SK-N-MC (cell line): ENCODE measurements around the gene TNIK.

Experiments
- DNase-seq: peaks from one replicate; pipeline ENCODE4 v3.0.0-alpha.2; 2011; ENCODE audit warnings: low read depth, low spot score
- H3K27ac ChIP-seq: fragments of 200-600 bp; sonication (generic); 2 replicates; pipeline ENCODE4 v1.5.1; 2016; ENCODE audit warnings: mixed run types
- H3K36me3 ChIP-seq: fragments of 200-600 bp; sonication (generic); 2 replicates; pipeline ENCODE4 v1.6.1; 2017; ENCODE audit warnings: antibody characterized with exemption, low read length, mixed read lengths; ENCODE audit not compliant: insufficient read depth
- H3K4me3 ChIP-seq: fragments of 200-600 bp; sonication (generic); 2 replicates; pipeline ENCODE4 v1.5.1; 2016
- H3K9ac ChIP-seq: fragments of 200-600 bp; sonication (generic); 2 replicates; pipeline ENCODE4 v1.8.0; 2017; ENCODE audit warnings: mixed run types, mixed read lengths; ENCODE audit not compliant: insufficient read length
- H3K9me3 ChIP-seq: fragments of 200-600 bp; sonication (generic); 2 replicates; pipeline ENCODE4 v1.6.1; 2017; ENCODE audit warnings: low read depth, mild to moderate bottlenecking, antibody characterized with exemption, low read length, moderate library complexity, mixed read lengths
- EZH2 ChIP-seq: fragments of 200-600 bp; sonication (generic); IDR thresholded peaks from one replicate; pipeline ENCODE4 v1.6.1; 2017; ENCODE audit warnings: antibody characterized with exemption
- FOXP2 ChIP-seq: optimal IDR thresholded peaks from 2 replicates; pipeline ENCODE3; 2011; ENCODE audit warnings: mild to moderate bottlenecking, moderate library complexity; ENCODE audit not compliant: insufficient read depth; ENCODE audit errors: extremely low read length, control extremely low read depth
- POLR2AphosphoS5 ChIP-seq: IDR thresholded peaks from 2 replicates; pipeline ENCODE4 v1.6.1; 2012; ENCODE audit warnings: mild to moderate bottlenecking, low read depth, low read length, borderline replicate concordance

Gene TNIK

GRCh38 chr3:171415070-171415469, 45.1 kb downstream of the TNIK start:
- Histone ChIP-seq H3K4me3 (no peak overlapping the region), H3K36me3 (no peaks in the 10 kb centered on the region), H3K9ac (no peak overlapping the region), H3K27ac (no peak overlapping the region), H3K9me3 (no peaks in the 10 kb centered on the region)
- no peak for DNase-seq
- TF ChIP-seq FOXP2, result no peak
- no peak for TF ChIP-seq EZH2
- TF ChIP-seq POLR2AphosphoS5, result no peak

- TF ChIP-seq EZH2, result no peak
- no peak for TF ChIP-seq POLR2AphosphoS5
- TF ChIP-seq FOXP2, result no peak
These were observed 47.7 kb downstream of the TNIK start for GRCh38 chr3:171412473-171412872.

GRCh38 chr3:171412054-171412453, 48.2 kb downstream of the TNIK start:
- H3K27ac ChIP-seq, result no peak overlapping the region
- TF ChIP-seq POLR2AphosphoS5 (no peak), EZH2 (no peak), FOXP2 (no peak)
- DNase-seq, result no peak
- H3K4me3 ChIP-seq, result no peak overlapping the region
- no peaks in the 10 kb centered on the region for H3K36me3 ChIP-seq
- no peaks in the 10 kb centered on the region for H3K9me3 ChIP-seq
- no peak overlapping the region for H3K9ac ChIP-seq

More at GRCh38 chr3:171412473-171412872, 47.7 kb downstream of the TNIK start:
- no peak for DNase-seq
- H3K9me3 ChIP-seq, result no peaks in the 10 kb centered on the region
- H3K9ac ChIP-seq, result no peak overlapping the region
- no peak overlapping the region for H3K27ac ChIP-seq
- H3K36me3 ChIP-seq, result no peaks in the 10 kb centered on the region
- H3K4me3 ChIP-seq, result no peak overlapping the region

GRCh38 chr3:171410186-171410585, 50.0 kb downstream of the TNIK start:
- Histone ChIP-seq H3K36me3 (no peaks in the 10 kb centered on the region), H3K9me3 (no peaks in the 10 kb centered on the region), H3K27ac (no peak overlapping the region), H3K9ac (no peak overlapping the region), H3K4me3 (no peak overlapping the region)
- no peak for DNase-seq
- TF ChIP-seq POLR2AphosphoS5 (no peak), EZH2 (no peak), FOXP2 (no peak)

GRCh38 chr3:171407759-171408158, 52.4 kb downstream of the TNIK start:
- Histone ChIP-seq H3K27ac (no peak overlapping the region), H3K4me3 (no peak overlapping the region), H3K9me3 (no peaks in the 10 kb centered on the region), H3K9ac (no peak overlapping the region), H3K36me3 (no peaks in the 10 kb centered on the region)
- TF ChIP-seq POLR2AphosphoS5, result no peak
- TF ChIP-seq FOXP2, result no peak
- TF ChIP-seq EZH2, result no peak
- DNase-seq, result no peak

GRCh38 chr3:171404376-171404967, 55.7 kb downstream of the TNIK start:
- H3K9me3 ChIP-seq, result no peaks in the 10 kb centered on the region
- no peak overlapping the region for H3K9ac ChIP-seq
- H3K36me3 ChIP-seq, result no peaks in the 10 kb centered on the region
- no peak for DNase-seq
- no peak for TF ChIP-seq EZH2
- TF ChIP-seq POLR2AphosphoS5, result no peak
- no peak for TF ChIP-seq FOXP2
- no peak overlapping the region for H3K27ac ChIP-seq
- H3K4me3 ChIP-seq, result no peak overlapping the region

- Histone ChIP-seq H3K9ac (no peak overlapping the region), H3K4me3 (no peak overlapping the region), H3K27ac (no peak overlapping the region), H3K9me3 (no peaks in the 10 kb centered on the region), H3K36me3 (no peaks in the 10 kb centered on the region)
- TF ChIP-seq FOXP2, result no peak
- TF ChIP-seq EZH2, result no peak
- TF ChIP-seq POLR2AphosphoS5, result no peak
- no peak for DNase-seq
These were observed 57.9 kb downstream of the TNIK start for GRCh38 chr3:171402281-171402680.

GRCh38 chr3:171401432-171401831, 58.8 kb downstream of the TNIK start:
- Histone ChIP-seq H3K4me3 (no peak overlapping the region), H3K36me3 (no peaks in the 10 kb centered on the region), H3K27ac (no peak overlapping the region), H3K9ac (no peak overlapping the region), H3K9me3 (no peaks in the 10 kb centered on the region)
- no peak for DNase-seq
- TF ChIP-seq POLR2AphosphoS5 (no peak), EZH2 (no peak), FOXP2 (no peak)

- H3K9me3 ChIP-seq, result no peaks in the 10 kb centered on the region
- H3K36me3 ChIP-seq, result no peaks in the 10 kb centered on the region
- H3K9ac ChIP-seq, result no peak overlapping the region
- no peak overlapping the region for H3K4me3 ChIP-seq
- no peak for TF ChIP-seq FOXP2
- no peak for TF ChIP-seq POLR2AphosphoS5
- no peak for TF ChIP-seq EZH2
- H3K27ac ChIP-seq, result no peak overlapping the region
- no peak for DNase-seq
These were observed 60.4 kb downstream of the TNIK start for GRCh38 chr3:171399842-171400241.
